H9 (cell line): ENCODE measurements around the gene FAF1. TPM values are rescaled to one million over a fixed set of nuclear protein-coding genes. Genes with fewer than 3 reads are reported as not detected.

Experiments
- DNase-seq: peaks from one replicate; pipeline ENCODE4 v3.0.0-alpha.2; 2017
- H2AFZ ChIP-seq: one replicate; pipeline ENCODE4 v1.6.1; 2013; ENCODE audit warnings: mild to moderate bottlenecking, low read length, control low read depth, moderate library complexity
- H2AK5ac ChIP-seq: 2 replicates; pipeline ENCODE4 v1.6.1; 2013; ENCODE audit warnings: low read length, control low read depth, mixed read lengths; ENCODE audit not compliant: insufficient read length
- H2BK120ac ChIP-seq: one replicate; pipeline ENCODE4 v1.6.1; 2013; ENCODE audit warnings: low read depth, mild to moderate bottlenecking, low read length, control low read depth, inconsistent platforms; ENCODE audit not compliant: poor library complexity, severe bottlenecking
- H2BK12ac ChIP-seq: 2 replicates; pipeline ENCODE4 v1.6.1; 2013; ENCODE audit warnings: low read length, control low read depth, mixed read lengths, low read depth; ENCODE audit not compliant: insufficient read length
- H2BK15ac ChIP-seq: 2 replicates; pipeline ENCODE4 v1.6.1; 2013; ENCODE audit warnings: low read depth, low read length, control low read depth
- H2BK20ac ChIP-seq: one replicate; pipeline ENCODE4 v1.6.1; 2013; ENCODE audit warnings: low read depth, mild to moderate bottlenecking, low read length, control low read depth, inconsistent platforms; ENCODE audit not compliant: poor library complexity, severe bottlenecking
- H2BK5ac ChIP-seq: 2 replicates; pipeline ENCODE4 v1.6.1; 2013; ENCODE audit warnings: low read length, control low read depth, mixed read lengths; ENCODE audit not compliant: insufficient read length
- H3K14ac ChIP-seq: 2 replicates; pipeline ENCODE4 v1.6.1; 2013; ENCODE audit warnings: low read length, control low read depth; ENCODE audit not compliant: insufficient read depth
- H3K18ac ChIP-seq: 2 replicates; pipeline ENCODE4 v1.6.1; 2013; ENCODE audit warnings: low read depth, mild to moderate bottlenecking, mixed read lengths, low read length, control low read depth; ENCODE audit not compliant: insufficient read length
- H3K23ac ChIP-seq: 2 replicates; pipeline ENCODE4 v1.6.1; 2013; ENCODE audit warnings: low read length, control low read depth, mixed read lengths, low read depth; ENCODE audit not compliant: insufficient read length
- H3K23me2 ChIP-seq: 2 replicates; pipeline ENCODE4 v1.6.1; 2013; ENCODE audit warnings: low read depth, mild to moderate bottlenecking, mixed read lengths, low read length, control low read depth; ENCODE audit not compliant: insufficient read length, poor library complexity, severe bottlenecking
- H3K27ac ChIP-seq: 2 replicates; pipeline ENCODE4 v1.5.1; 2013; ENCODE audit warnings: low read length, control low read depth, mixed read lengths, low read depth; ENCODE audit not compliant: insufficient read length
- H3K27me3 ChIP-seq: 2 replicates; pipeline ENCODE4 v1.6.1; 2013; ENCODE audit warnings: low read length, control low read depth, inconsistent platforms; ENCODE audit not compliant: insufficient read depth
- H3K4ac ChIP-seq: 2 replicates; pipeline ENCODE4 v1.6.1; 2013; ENCODE audit warnings: low read depth, mild to moderate bottlenecking, control low read depth, inconsistent platforms, low read length, moderate library complexity
- H3K4me1 ChIP-seq: 2 replicates; pipeline ENCODE4 v1.6.1; 2013; ENCODE audit warnings: low read length, control low read depth, inconsistent platforms; ENCODE audit not compliant: insufficient read depth
- H3K4me2 ChIP-seq: 2 replicates; pipeline ENCODE4 v1.6.1; 2013; ENCODE audit warnings: low read length, control low read depth, mixed read lengths; ENCODE audit not compliant: insufficient read length, insufficient read depth
- H3K56ac ChIP-seq: 2 replicates; pipeline ENCODE4 v1.6.1; 2013; ENCODE audit warnings: low read depth, mild to moderate bottlenecking, mixed read lengths, low read length, control low read depth; ENCODE audit not compliant: insufficient read length
- H3K79me1 ChIP-seq: 2 replicates; pipeline ENCODE4 v1.6.1; 2013; ENCODE audit warnings: low read depth, mild to moderate bottlenecking, moderate library complexity, low read length, control low read depth, inconsistent platforms; ENCODE audit not compliant: insufficient read depth, poor library complexity, severe bottlenecking
- H3K79me2 ChIP-seq: 2 replicates; pipeline ENCODE4 v1.6.1; 2013; ENCODE audit warnings: low read length, control low read depth, inconsistent platforms; ENCODE audit not compliant: insufficient read depth
- H3K9ac ChIP-seq: 2 replicates; pipeline ENCODE4 v1.6.1; 2013; ENCODE audit warnings: low read length, control low read depth, mixed read lengths; ENCODE audit not compliant: insufficient read length; ENCODE audit errors: extremely low read depth
- H3K9me3 ChIP-seq: one replicate; pipeline ENCODE4 v1.6.1; 2013; ENCODE audit warnings: low read depth, low read length, inconsistent platforms; ENCODE audit not compliant: control insufficient read depth
- H3T11ph ChIP-seq: one replicate; pipeline ENCODE4 v1.6.1; 2013; ENCODE audit warnings: mild to moderate bottlenecking, low read length, control low read depth, inconsistent platforms
- H4K20me1 ChIP-seq: one replicate; pipeline ENCODE4 v1.6.1; 2013; ENCODE audit not compliant: control insufficient read depth, insufficient read length, insufficient read depth
- H4K5ac ChIP-seq: 2 replicates; pipeline ENCODE4 v1.6.1; 2013; ENCODE audit warnings: low read depth, mild to moderate bottlenecking, mixed read lengths, low read length, control low read depth; ENCODE audit not compliant: insufficient read length
- H4K8ac ChIP-seq: replicated peaks from 2 replicates; pipeline ENCODE4 v1.6.1; 2013; ENCODE audit warnings: low read length, control low read depth, mixed read lengths, low read depth; ENCODE audit not compliant: insufficient read length
- H4K91ac ChIP-seq: 2 replicates; pipeline ENCODE4 v1.6.1; 2013; ENCODE audit warnings: low read depth, mild to moderate bottlenecking, moderate library complexity, mixed read lengths, low read length, control low read depth; ENCODE audit not compliant: insufficient read length
- H3K27ac Mint-ChIP-seq, 3 experiments: 2 replicates in 2 of 3; 3 replicates in 1 of 3; pipeline ENCODE4 v1.8.0; 2020 to 2021; ENCODE audit warnings: mixed read lengths in 3 of 3, mild to moderate bottlenecking in 1 of 3, moderate library complexity in 1 of 3
- H3K27me3 Mint-ChIP-seq: 2 replicates; pipeline ENCODE4 v1.8.0; 2021; ENCODE audit warnings: low read depth, mild to moderate bottlenecking, moderate library complexity, mixed read lengths
- H3K36me3 Mint-ChIP-seq, 3 experiments: 2 replicates in 2 of 3; 3 replicates in 1 of 3; pipeline ENCODE4 v1.8.0; 2020 to 2021; ENCODE audit warnings: low read depth in 3 of 3, mixed read lengths in 3 of 3; ENCODE audit not compliant: insufficient read depth in 1 of 3
- H3K4me1 Mint-ChIP-seq, 2 experiments: 2 replicates each; pipeline ENCODE4 v1.8.0; 2020; ENCODE audit warnings: mixed read lengths in 2 of 2
- H3K4me3 Mint-ChIP-seq, 2 experiments: 2 replicates in 1 of 2; 3 replicates in 1 of 2; pipeline ENCODE4 v1.8.0; 2020 to 2021; ENCODE audit warnings: mild to moderate bottlenecking in 2 of 2, mixed read lengths in 2 of 2, moderate library complexity in 1 of 2
- H3K9me3 Mint-ChIP-seq, 2 experiments: 2 replicates in 1 of 2; 3 replicates in 1 of 2; pipeline ENCODE4 v1.8.0; 2020; ENCODE audit warnings: mild to moderate bottlenecking in 2 of 2, mixed read lengths in 2 of 2, moderate library complexity in 1 of 2
- WGBS: extraction: QIAGEN DNeasy Blood & Tissue Kit; methylation state at CpG from one replicate; pipeline ENCODE4 v1.1.7; 2013; ENCODE audit warnings: missing lambda C conversion rate, low lambda C conversion rate, mixed read lengths; ENCODE audit not compliant: insufficient read length; ENCODE audit errors: extremely low coverage; 5-methylcytosine and 5-hydroxymethylcytosine counted together
- total RNA-seq: library from RNA; stranded (reverse); gene quantifications from 2 replicates; pipeline ENCODE4 v1.2.1, GENCODE V29; 2021
- TF ChIP-seq, protein P1 (sequence below): fragments of 200-600 bp; sonication (generic); conservative IDR thresholded peaks from 3 replicates; pipeline ENCODE4 v1.8.0; 2021; ENCODE audit warnings: antibody characterized with exemption, mild to moderate bottlenecking

Gene FAF1
- total RNA-seq, 1 experiment from 2014 or later: 60.8 TPM

- no peaks in the 10 kb centered on the region for H3K9me3 ChIP-seq
- H2BK20ac ChIP-seq: no peak overlapping the region
- Mint-ChIP-seq H3K4me3 (no peak overlapping the region), H3K4me1 (no peaks in the 10 kb centered on the region), H3K27me3 (no peaks in the 10 kb centered on the region), H3K9me3 (no peaks in the 10 kb centered on the region), H3K27ac (no peak overlapping the region), H3K36me3 (peaks cover 0 to 5% (median 0%) of the 10 kb centered on the region in 3 experiments; a peak in 3 of 7 replicates)
- no peak for DNase-seq
- H2BK120ac ChIP-seq: no peak overlapping the region
- no peak overlapping the region for H3K23ac ChIP-seq
- no peak overlapping the region for H4K5ac ChIP-seq
- no peaks in the 10 kb centered on the region for H3K79me2 ChIP-seq
- H2BK5ac ChIP-seq: no peak overlapping the region
- no peak overlapping the region for H3K27ac ChIP-seq
- no peak overlapping the region for H3K9ac ChIP-seq
- no peak overlapping the region for H4K91ac ChIP-seq
- H4K20me1 ChIP-seq: no peaks in the 10 kb centered on the region
- no peaks in the 10 kb centered on the region for H3K4me1 ChIP-seq
- H3K18ac ChIP-seq: no peak overlapping the region
- no peak overlapping the region for H3K4ac ChIP-seq
- H3K56ac ChIP-seq: no peak overlapping the region
- TF ChIP-seq, protein P1, sequence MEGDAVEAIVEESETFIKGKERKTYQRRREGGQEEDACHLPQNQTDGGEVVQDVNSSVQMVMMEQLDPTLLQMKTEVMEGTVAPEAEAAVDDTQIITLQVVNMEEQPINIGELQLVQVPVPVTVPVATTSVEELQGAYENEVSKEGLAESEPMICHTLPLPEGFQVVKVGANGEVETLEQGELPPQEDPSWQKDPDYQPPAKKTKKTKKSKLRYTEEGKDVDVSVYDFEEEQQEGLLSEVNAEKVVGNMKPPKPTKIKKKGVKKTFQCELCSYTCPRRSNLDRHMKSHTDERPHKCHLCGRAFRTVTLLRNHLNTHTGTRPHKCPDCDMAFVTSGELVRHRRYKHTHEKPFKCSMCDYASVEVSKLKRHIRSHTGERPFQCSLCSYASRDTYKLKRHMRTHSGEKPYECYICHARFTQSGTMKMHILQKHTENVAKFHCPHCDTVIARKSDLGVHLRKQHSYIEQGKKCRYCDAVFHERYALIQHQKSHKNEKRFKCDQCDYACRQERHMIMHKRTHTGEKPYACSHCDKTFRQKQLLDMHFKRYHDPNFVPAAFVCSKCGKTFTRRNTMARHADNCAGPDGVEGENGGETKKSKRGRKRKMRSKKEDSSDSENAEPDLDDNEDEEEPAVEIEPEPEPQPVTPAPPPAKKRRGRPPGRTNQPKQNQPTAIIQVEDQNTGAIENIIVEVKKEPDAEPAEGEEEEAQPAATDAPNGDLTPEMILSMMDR: no peak
- no peak overlapping the region for H2BK12ac ChIP-seq
- H2AK5ac ChIP-seq: no peak overlapping the region
- no peak overlapping the region for H3K14ac ChIP-seq
- no peak overlapping the region for H2BK15ac ChIP-seq
- WGBS: no CpG with 5 or more reads among the region's 3 CpGs
- no peaks in the 10 kb centered on the region for H3K79me1 ChIP-seq
- H3T11ph ChIP-seq: no peak overlapping the region
- no peaks in the 10 kb centered on the region; the same call in 1 of the 2 replicates for H3K27me3 ChIP-seq
- no peak overlapping the region for H3K4me2 ChIP-seq
- H2AFZ ChIP-seq: no peak overlapping the region
- H4K8ac ChIP-seq: no peak overlapping the region
- no peaks in the 10 kb centered on the region for H3K23me2 ChIP-seq
Observed at GRCh38 chr1:50488356-50488755, 471.7 kb downstream of the FAF1 start.
